ENCODE measurements around the gene NEDD4L.
"Not testable (repeated sequence)": the region's sequence is repeated elsewhere in the genome, so short reads cannot be mapped to it uniquely, and the experiment has no call there.

DNA sequence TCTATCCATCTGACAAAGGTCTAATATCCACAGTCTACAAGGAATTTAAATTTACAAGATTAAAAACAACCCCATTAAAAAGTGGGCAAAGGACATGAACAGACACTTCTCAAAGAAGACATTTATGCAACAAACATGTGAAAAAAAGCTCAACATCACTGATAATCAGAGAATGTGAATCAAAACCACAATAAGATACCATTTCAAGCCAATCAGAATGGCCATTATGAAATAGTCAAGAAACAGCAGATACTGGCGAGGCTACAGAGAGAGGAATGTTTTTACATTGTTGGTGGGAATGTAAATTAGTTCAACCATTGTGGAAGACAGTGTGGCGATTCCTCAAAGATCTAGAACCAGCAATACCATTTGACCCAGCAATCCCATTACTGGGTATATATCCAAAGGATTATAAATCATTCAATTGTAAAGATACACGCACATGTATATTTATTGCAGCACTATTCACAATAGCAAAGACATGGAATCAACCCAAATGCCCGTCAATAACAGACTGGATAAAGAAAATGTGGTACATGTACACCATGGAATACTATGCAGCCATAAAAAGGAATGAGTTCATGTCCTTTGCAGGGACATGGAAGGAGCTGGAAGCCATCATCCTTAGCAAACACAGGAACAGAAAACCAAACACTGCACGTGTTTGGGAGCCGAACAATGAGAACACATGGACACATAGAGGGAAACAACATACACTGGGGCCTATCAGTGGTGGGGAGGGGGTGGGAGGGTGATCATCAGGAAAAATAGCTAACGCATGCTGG lies 391.4 kb downstream of the NEDD4L start:
- not testable (repeated sequence) for TF ChIP-seq SUZ12 (IDR thresholded peaks at IDR 0.05; ENCODE audit: extremely low read depth, insufficient read depth, insufficient read length); YY1 (IDR thresholded peaks at IDR 0.05; ENCODE audit: insufficient read depth, insufficient read length); ZNF274 (IDR thresholded peaks at IDR 0.05; ENCODE audit: low read depth, low read length)

All from NT2/D1 (cell line).